ENCODE measurements around the gene IL17RC.

Gene IL17RC

GRCh38 chr3:9946112-9947024, 29.5 kb downstream of the IL17RC start:
- DNase-seq = no peak

- no peak for DNase-seq
These were observed 30.4 kb downstream of the IL17RC start for GRCh38 chr3:9947025-9947995.

GRCh38 chr3:9948586-9948985, 31.7 kb downstream of the IL17RC start:
- no peak for DNase-seq

GRCh38 chr3:9949115-9949514, 32.2 kb downstream of the IL17RC start:
- DNase-seq = no peak

- DNase-seq = no peak
These were observed 32.7 kb downstream of the IL17RC start for GRCh38 chr3:9949626-9950025.

GRCh38 chr3:9951126-9951525, 34.2 kb downstream of the IL17RC start:
- DNase-seq = peak; percentile 23

GRCh38 chr3:9951598-9951961, 34.7 kb downstream of the IL17RC start:
- DNase-seq = no peak

GRCh38 chr3:9951962-9952805, 35.3 kb downstream of the IL17RC start, which contains the start of gene PRRT3:
TSS of gene PRRT3 (minus strand) at chr3:9952408. CDS start at chr3:9950115, 2,293 bp downstream.
- peak; percentile 49 for DNase-seq

GRCh38 chr3:9955067-9955502, 38.2 kb downstream of the IL17RC start:
- no peak for DNase-seq

GRCh38 chr3:9955611-9956352, 38.9 kb downstream of the IL17RC start:
- no peak for DNase-seq

GRCh38 chr3:9957214-9957613, 40.3 kb downstream of the IL17RC start:
- DNase-seq = no peak

- no peak for DNase-seq
These were observed 48.4 kb downstream of the IL17RC start for GRCh38 chr3:9965200-9965875.

GRCh38 chr3:9966841-9967240, 49.9 kb downstream of the IL17RC start:
- no peak for DNase-seq

- no peak for DNase-seq
These were observed 52.7 kb downstream of the IL17RC start for GRCh38 chr3:9969632-9970019.

GRCh38 chr3:9970020-9970652, 53.2 kb downstream of the IL17RC start:
- DNase-seq = no peak

GRCh38 chr3:9976721-9977709, 60.1 kb downstream of the IL17RC start:
- DNase-seq = peak; percentile 76

GRCh38 chr3:9978710-9979305, 61.9 kb downstream of the IL17RC start:
- DNase-seq = no peak

GRCh38 chr3:9980251-9980650, 63.4 kb downstream of the IL17RC start:
- no peak for DNase-seq

Measured in GDM1 (cell line).